Fibroblast of lung (primary cell): ENCODE measurements around the gene PEX12. TPM values are rescaled to one million over a fixed set of nuclear protein-coding genes. Genes with fewer than 3 reads are reported as not detected.

ENCODE experiments used
- DNase-seq, 2 donors: peaks; one replicate each; pipeline versions ENCODE4 v3.0.0 to v3.0.0-alpha.2; 2010; ENCODE audit warnings: low read depth in 2 of 2
- H2AFZ ChIP-seq: 2 replicates; pipeline ENCODE4 v1.5.1; 2012; ENCODE audit warnings: low read length, control low read depth, inconsistent platforms
- H3K27ac ChIP-seq: 2 replicates; pipeline ENCODE4 v1.5.1; 2011; ENCODE audit warnings: low read length, control low read depth; ENCODE audit not compliant: insufficient read depth
- H3K27me3 ChIP-seq: 2 replicates; pipeline ENCODE4 v1.5.1; 2011; ENCODE audit warnings: mild to moderate bottlenecking, low read length; ENCODE audit not compliant: control insufficient read depth, insufficient read depth
- H3K36me3 ChIP-seq: 2 replicates; pipeline ENCODE4 v1.5.1; 2011; ENCODE audit warnings: low read length; ENCODE audit not compliant: control insufficient read depth, insufficient read depth
- H3K4me1 ChIP-seq: 2 replicates; pipeline ENCODE4 v1.5.1; 2011; ENCODE audit warnings: low read length; ENCODE audit not compliant: control insufficient read depth, insufficient read depth; ENCODE audit errors: extremely low read depth
- H3K4me2 ChIP-seq: 2 replicates; pipeline ENCODE4 v1.5.1; 2011; ENCODE audit warnings: low read length, control low read depth; ENCODE audit not compliant: insufficient read depth; ENCODE audit errors: extremely low read depth
- H3K4me3 ChIP-seq, 4 experiments: fragments of 200-600 bp in 1 of 4; sonication (generic) in 1 of 4; replicated peaks in 1 of 4; 2 replicates each; pipeline ENCODE4 v1.5.1; 2011 to 2016; ENCODE audit warnings: low read length in 4 of 4, low read depth in 3 of 4, mild to moderate bottlenecking in 3 of 4, control low read depth in 2 of 4, inconsistent platforms in 1 of 4, mixed read lengths in 1 of 4; ENCODE audit not compliant: insufficient read depth in 1 of 4; ENCODE audit errors: control extremely low read depth in 1 of 4
- H3K79me2 ChIP-seq: 2 replicates; pipeline ENCODE4 v1.5.1; 2012; ENCODE audit warnings: mild to moderate bottlenecking, low read length, inconsistent platforms; ENCODE audit not compliant: control insufficient read depth, insufficient read depth
- H3K9ac ChIP-seq: 2 replicates; pipeline ENCODE4 v1.5.1; 2011; ENCODE audit warnings: mild to moderate bottlenecking, low read length, control low read depth; ENCODE audit not compliant: insufficient read depth
- H3K9me3 ChIP-seq: 2 replicates; pipeline ENCODE4 v1.5.1; 2012; ENCODE audit warnings: low read depth, low read length; ENCODE audit not compliant: control insufficient read depth, insufficient read depth
- H4K20me1 ChIP-seq: 2 replicates; pipeline ENCODE4 v1.5.1; 2011; ENCODE audit warnings: low read length; ENCODE audit not compliant: control insufficient read depth, insufficient read depth; ENCODE audit errors: extremely low read depth
- CTCF ChIP-seq, 2 donors: IDR thresholded peaks in 1 of 2; conservative IDR thresholded peaks in 1 of 2; 1 replicate in 1 of 2; 2 replicates in 1 of 2; pipeline ENCODE4 v1.5.1; 2011 to 2012; ENCODE audit warnings: low read length in 2 of 2, control low read depth in 1 of 2, inconsistent platforms in 1 of 2, low read depth in 1 of 2, mild to moderate bottlenecking in 1 of 2
- EZH2 ChIP-seq: IDR thresholded peaks from 2 replicates; pipeline ENCODE4 v1.5.1; 2012; ENCODE audit warnings: low read length, control low read depth, mild to moderate bottlenecking; ENCODE audit errors: missing control alignments
- polyA minus RNA-seq: library from RNA; depleted of rRNA, polyadenylated mRNA; stranded (reverse); fragments of >200 nt; gene quantifications from 2 replicates; pipeline ENCODE4 v1.2.3, GENCODE V29; 2011; ENCODE audit warnings: low replicate concordance
- polyA plus RNA-seq, 2 donors: library from polyadenylated mRNA; depleted of rRNA in 1 of 2; stranded (reverse) in 1 of 2; unstranded in 1 of 2; fragments of >200 nt; gene quantifications; 2 replicates each; pipeline ENCODE4 v1.2.1, GENCODE V29; 2011 to 2012; ENCODE audit warnings: missing spikeins in 1 of 2
- total RNA-seq: library from RNA; depleted of rRNA; stranded (reverse); fragments of >200 nt; gene quantifications from 2 replicates; pipeline ENCODE4 v1.2.1, GENCODE V29; 2014

PEX12 gene
- total RNA-seq: 6.2 and 7.1 TPM in 2 replicates
- 9.5 and 9.7 TPM in 2 replicates for polyA plus RNA-seq
- polyA plus RNA-seq (2012): 5.0 and 5.2 TPM in 2 replicates
- polyA minus RNA-seq: 9.5 and 13.6 TPM in 2 replicates

GRCh38 chr17:35578197-35578928 is at the start of gene PEX12:
Gene PEX12 (minus strand): TSS chr17:35578571. CDS start chr17:35578021, 550 bp downstream.
- Histone ChIP-seq H3K27me3 (no peaks in the 10 kb centered on the region), H3K27ac (peak within 1 kb of the TSS; percentile 89), H2AFZ (peak within 1 kb of the TSS; percentile 92), H4K20me1 (no peaks in the 10 kb centered on the region), H3K4me1 (peaks cover 12% of the 10 kb centered on the region), H3K79me2 (peaks cover 2% of the 10 kb centered on the region), H3K9ac (peak within 1 kb of the TSS; percentile 84), H3K4me3 (peak within 1 kb of the TSS; percentile 81 to 98 (median 93)), H3K4me2 (peak within 1 kb of the TSS; percentile 100), H3K9me3 (no peaks in the 10 kb centered on the region), H3K36me3 (peaks cover 5% of the 10 kb centered on the region)
- DNase-seq: peak; percentile 85 to 92
- TF ChIP-seq EZH2 (no peak), CTCF (conservative IDR thresholded peaks at IDR 0.05 in 1 of 2, IDR thresholded peaks at IDR 0.05 in 1 of 2; ENCODE audit: low read depth in 1 of 2, low read length in 2 of 2) (no peak)

GRCh38 chr17:35627417-35627816 is 49.0 kb upstream of the PEX12 start:
- Histone ChIP-seq H3K9ac (no peak overlapping the region), H2AFZ (no peak overlapping the region), H3K4me2 (no peak overlapping the region), H4K20me1 (no peaks in the 10 kb centered on the region), H3K27me3 (no peaks in the 10 kb centered on the region), H3K4me1 (peaks cover 2% of the 10 kb centered on the region), H3K9me3 (no peaks in the 10 kb centered on the region), H3K27ac (no peak overlapping the region), H3K4me3 (no peak overlapping the region), H3K36me3 (peaks cover 2% of the 10 kb centered on the region), H3K79me2 (no peaks in the 10 kb centered on the region)
- DNase-seq: no peak
- TF ChIP-seq CTCF (conservative IDR thresholded peaks at IDR 0.05 in 1 of 2, IDR thresholded peaks at IDR 0.05 in 1 of 2; ENCODE audit: low read depth in 1 of 2, low read length in 2 of 2): no peak
- TF ChIP-seq EZH2: no peak

- no peak overlapping the region for H3K27ac ChIP-seq
- no peaks in the 10 kb centered on the region for H3K4me1 ChIP-seq
- TF ChIP-seq EZH2: no peak
- no peak for TF ChIP-seq CTCF (conservative IDR thresholded peaks at IDR 0.05 in 1 of 2, IDR thresholded peaks at IDR 0.05 in 1 of 2; ENCODE audit: low read depth in 1 of 2, low read length in 2 of 2)
- no peak overlapping the region for H3K4me3 ChIP-seq
- H3K9me3 ChIP-seq: no peaks in the 10 kb centered on the region
- no peak overlapping the region for H3K4me2 ChIP-seq
- no peaks in the 10 kb centered on the region for H3K79me2 ChIP-seq
- no peaks in the 10 kb centered on the region for H4K20me1 ChIP-seq
- H2AFZ ChIP-seq: no peak overlapping the region
- no peak overlapping the region for H3K9ac ChIP-seq
- H3K27me3 ChIP-seq: no peaks in the 10 kb centered on the region
- no peaks in the 10 kb centered on the region for H3K36me3 ChIP-seq
- no peak for DNase-seq
Observed at GRCh38 chr17:35621768-35622167, 43.4 kb upstream of the PEX12 start.
